ENCODE data around the gene ACVR1B. TPM values are rescaled to one million over a fixed set of nuclear protein-coding genes. Genes with fewer than 3 reads are reported as not detected.

ACVR1B gene
- total and polyA plus RNA-seq, 9 of the 15 experiments (the other 6 are each of a cell fraction or from before 2014, with no cell fraction given): 0.97 to 15.1 (median 6.8) TPM

- TF ChIP-seq, protein P1, sequence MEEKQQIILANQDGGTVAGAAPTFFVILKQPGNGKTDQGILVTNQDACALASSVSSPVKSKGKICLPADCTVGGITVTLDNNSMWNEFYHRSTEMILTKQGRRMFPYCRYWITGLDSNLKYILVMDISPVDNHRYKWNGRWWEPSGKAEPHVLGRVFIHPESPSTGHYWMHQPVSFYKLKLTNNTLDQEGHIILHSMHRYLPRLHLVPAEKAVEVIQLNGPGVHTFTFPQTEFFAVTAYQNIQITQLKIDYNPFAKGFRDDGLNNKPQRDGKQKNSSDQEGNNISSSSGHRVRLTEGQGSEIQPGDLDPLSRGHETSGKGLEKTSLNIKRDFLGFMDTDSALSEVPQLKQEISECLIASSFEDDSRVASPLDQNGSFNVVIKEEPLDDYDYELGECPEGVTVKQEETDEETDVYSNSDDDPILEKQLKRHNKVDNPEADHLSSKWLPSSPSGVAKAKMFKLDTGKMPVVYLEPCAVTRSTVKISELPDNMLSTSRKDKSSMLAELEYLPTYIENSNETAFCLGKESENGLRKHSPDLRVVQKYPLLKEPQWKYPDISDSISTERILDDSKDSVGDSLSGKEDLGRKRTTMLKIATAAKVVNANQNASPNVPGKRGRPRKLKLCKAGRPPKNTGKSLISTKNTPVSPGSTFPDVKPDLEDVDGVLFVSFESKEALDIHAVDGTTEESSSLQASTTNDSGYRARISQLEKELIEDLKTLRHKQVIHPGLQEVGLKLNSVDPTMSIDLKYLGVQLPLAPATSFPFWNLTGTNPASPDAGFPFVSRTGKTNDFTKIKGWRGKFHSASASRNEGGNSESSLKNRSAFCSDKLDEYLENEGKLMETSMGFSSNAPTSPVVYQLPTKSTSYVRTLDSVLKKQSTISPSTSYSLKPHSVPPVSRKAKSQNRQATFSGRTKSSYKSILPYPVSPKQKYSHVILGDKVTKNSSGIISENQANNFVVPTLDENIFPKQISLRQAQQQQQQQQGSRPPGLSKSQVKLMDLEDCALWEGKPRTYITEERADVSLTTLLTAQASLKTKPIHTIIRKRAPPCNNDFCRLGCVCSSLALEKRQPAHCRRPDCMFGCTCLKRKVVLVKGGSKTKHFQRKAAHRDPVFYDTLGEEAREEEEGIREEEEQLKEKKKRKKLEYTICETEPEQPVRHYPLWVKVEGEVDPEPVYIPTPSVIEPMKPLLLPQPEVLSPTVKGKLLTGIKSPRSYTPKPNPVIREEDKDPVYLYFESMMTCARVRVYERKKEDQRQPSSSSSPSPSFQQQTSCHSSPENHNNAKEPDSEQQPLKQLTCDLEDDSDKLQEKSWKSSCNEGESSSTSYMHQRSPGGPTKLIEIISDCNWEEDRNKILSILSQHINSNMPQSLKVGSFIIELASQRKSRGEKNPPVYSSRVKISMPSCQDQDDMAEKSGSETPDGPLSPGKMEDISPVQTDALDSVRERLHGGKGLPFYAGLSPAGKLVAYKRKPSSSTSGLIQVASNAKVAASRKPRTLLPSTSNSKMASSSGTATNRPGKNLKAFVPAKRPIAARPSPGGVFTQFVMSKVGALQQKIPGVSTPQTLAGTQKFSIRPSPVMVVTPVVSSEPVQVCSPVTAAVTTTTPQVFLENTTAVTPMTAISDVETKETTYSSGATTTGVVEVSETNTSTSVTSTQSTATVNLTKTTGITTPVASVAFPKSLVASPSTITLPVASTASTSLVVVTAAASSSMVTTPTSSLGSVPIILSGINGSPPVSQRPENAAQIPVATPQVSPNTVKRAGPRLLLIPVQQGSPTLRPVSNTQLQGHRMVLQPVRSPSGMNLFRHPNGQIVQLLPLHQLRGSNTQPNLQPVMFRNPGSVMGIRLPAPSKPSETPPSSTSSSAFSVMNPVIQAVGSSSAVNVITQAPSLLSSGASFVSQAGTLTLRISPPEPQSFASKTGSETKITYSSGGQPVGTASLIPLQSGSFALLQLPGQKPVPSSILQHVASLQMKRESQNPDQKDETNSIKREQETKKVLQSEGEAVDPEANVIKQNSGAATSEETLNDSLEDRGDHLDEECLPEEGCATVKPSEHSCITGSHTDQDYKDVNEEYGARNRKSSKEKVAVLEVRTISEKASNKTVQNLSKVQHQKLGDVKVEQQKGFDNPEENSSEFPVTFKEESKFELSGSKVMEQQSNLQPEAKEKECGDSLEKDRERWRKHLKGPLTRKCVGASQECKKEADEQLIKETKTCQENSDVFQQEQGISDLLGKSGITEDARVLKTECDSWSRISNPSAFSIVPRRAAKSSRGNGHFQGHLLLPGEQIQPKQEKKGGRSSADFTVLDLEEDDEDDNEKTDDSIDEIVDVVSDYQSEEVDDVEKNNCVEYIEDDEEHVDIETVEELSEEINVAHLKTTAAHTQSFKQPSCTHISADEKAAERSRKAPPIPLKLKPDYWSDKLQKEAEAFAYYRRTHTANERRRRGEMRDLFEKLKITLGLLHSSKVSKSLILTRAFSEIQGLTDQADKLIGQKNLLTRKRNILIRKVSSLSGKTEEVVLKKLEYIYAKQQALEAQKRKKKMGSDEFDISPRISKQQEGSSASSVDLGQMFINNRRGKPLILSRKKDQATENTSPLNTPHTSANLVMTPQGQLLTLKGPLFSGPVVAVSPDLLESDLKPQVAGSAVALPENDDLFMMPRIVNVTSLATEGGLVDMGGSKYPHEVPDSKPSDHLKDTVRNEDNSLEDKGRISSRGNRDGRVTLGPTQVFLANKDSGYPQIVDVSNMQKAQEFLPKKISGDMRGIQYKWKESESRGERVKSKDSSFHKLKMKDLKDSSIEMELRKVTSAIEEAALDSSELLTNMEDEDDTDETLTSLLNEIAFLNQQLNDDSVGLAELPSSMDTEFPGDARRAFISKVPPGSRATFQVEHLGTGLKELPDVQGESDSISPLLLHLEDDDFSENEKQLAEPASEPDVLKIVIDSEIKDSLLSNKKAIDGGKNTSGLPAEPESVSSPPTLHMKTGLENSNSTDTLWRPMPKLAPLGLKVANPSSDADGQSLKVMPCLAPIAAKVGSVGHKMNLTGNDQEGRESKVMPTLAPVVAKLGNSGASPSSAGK (IDR thresholded peaks at IDR 0.05): peak; percentile 28; the same call in 1 of the 2 replicates
- TF ChIP-seq STAT5A (IDR thresholded peaks at IDR 0.05; ENCODE audit: borderline replicate concordance, low read length) (peak; percentile 81), ZNF75A (CRISPR knock-in tag; IDR thresholded peaks at IDR 0.05) (no peak), ZNF785 (CRISPR knock-in tag; IDR thresholded peaks at IDR 0.05) (no peak), CEBPZ (IDR thresholded peaks at IDR 0.05; ENCODE audit: borderline replicate concordance, low read depth, low read length) (no peak), BRD9 (IDR thresholded peaks at IDR 0.05; ENCODE audit: low read depth, partially characterized antibody) (no peak), ARNT (IDR thresholded peaks at IDR 0.05) (no peak), RHOXF2B (CRISPR knock-in tag; conservative IDR thresholded peaks at IDR 0.05) (no peak), ZNF311 (CRISPR knock-in tag; IDR thresholded peaks at IDR 0.05) (no peak), HEY1 (CRISPR knock-in tag; IDR thresholded peaks at IDR 0.05; ENCODE audit: borderline replicate concordance) (no peak), NBN (IDR thresholded peaks at IDR 0.05; ENCODE audit: low read depth) (0 out of 2 replicates have a peak, but pooled peaks have one; percentile 39), HNRNPLL (IDR thresholded peaks at IDR 0.05; ENCODE audit: low read depth, low read length, poor library complexity, severe bottlenecking) (no peak)
Measured at GRCh38 chr12:51917746-51918453, 33.6 kb upstream of the ACVR1B start (continued).
